Trophoblast cell (in vitro differentiated cells and primary cell): Measurements from ENCODE around the gene CELF1.
"Not testable (repeated sequence)": the region's sequence is repeated elsewhere in the genome, so short reads cannot be mapped to it uniquely, and the experiment has no call there.

Experiments
- DNase-seq, 2 donors: peaks; one replicate each; pipeline ENCODE4 v3.0.0-alpha.2; 2016
- H2AFZ ChIP-seq: 2 replicates; pipeline ENCODE4 v1.6.1; 2013; ENCODE audit warnings: low read length, moderate library complexity, mild to moderate bottlenecking; ENCODE audit not compliant: insufficient read depth, poor library complexity
- H2AK5ac ChIP-seq: 2 replicates; pipeline ENCODE4 v1.6.1; 2013; ENCODE audit warnings: mild to moderate bottlenecking, low read length
- H2BK120ac ChIP-seq: 2 replicates; pipeline ENCODE4 v1.6.1; 2013; ENCODE audit warnings: low read length, mild to moderate bottlenecking, moderate library complexity; ENCODE audit not compliant: insufficient read depth, poor library complexity
- H2BK12ac ChIP-seq: 2 replicates; pipeline ENCODE4 v1.6.1; 2013; ENCODE audit warnings: mild to moderate bottlenecking, low read length, moderate library complexity
- H2BK5ac ChIP-seq: 2 replicates; pipeline ENCODE4 v1.6.1; 2013; ENCODE audit warnings: low read length, low read depth, moderate library complexity, mild to moderate bottlenecking; ENCODE audit not compliant: poor library complexity
- H3K14ac ChIP-seq: 2 replicates; pipeline ENCODE4 v1.6.1; 2013; ENCODE audit warnings: mild to moderate bottlenecking, low read length
- H3K18ac ChIP-seq: 2 replicates; pipeline ENCODE4 v1.6.1; 2013; ENCODE audit warnings: mild to moderate bottlenecking, low read length
- H3K23ac ChIP-seq: 2 replicates; pipeline ENCODE4 v1.6.1; 2013; ENCODE audit warnings: low read length
- H3K27ac ChIP-seq: 2 replicates; pipeline ENCODE4 v1.5.1; 2013; ENCODE audit warnings: low read depth, mild to moderate bottlenecking, inconsistent platforms, low read length, moderate library complexity
- H3K27me3 ChIP-seq: 2 replicates; pipeline ENCODE4 v1.6.1; 2013; ENCODE audit warnings: inconsistent platforms, mild to moderate bottlenecking, low read length, moderate library complexity; ENCODE audit not compliant: insufficient read depth
- H3K36me3 ChIP-seq, 2 experiments: 1 replicate in 1 of 2; 2 replicates in 1 of 2; pipeline ENCODE4 v1.6.1; 2013; ENCODE audit warnings: low read length in 2 of 2, mild to moderate bottlenecking in 2 of 2, moderate library complexity in 1 of 2; ENCODE audit not compliant: insufficient read depth in 2 of 2, control insufficient read depth in 1 of 2
- H3K4ac ChIP-seq: 2 replicates; pipeline ENCODE4 v1.6.1; 2013; ENCODE audit warnings: low read depth, mild to moderate bottlenecking, low read length, moderate library complexity
- H3K4me1 ChIP-seq, 2 experiments: 1 replicate in 1 of 2; 2 replicates in 1 of 2; pipeline ENCODE4 v1.6.1; 2013; ENCODE audit warnings: low read length in 2 of 2, mild to moderate bottlenecking in 2 of 2, moderate library complexity in 1 of 2; ENCODE audit not compliant: insufficient read depth in 2 of 2, control insufficient read depth in 1 of 2
- H3K4me2 ChIP-seq: 2 replicates; pipeline ENCODE4 v1.6.1; 2013; ENCODE audit warnings: inconsistent platforms, mild to moderate bottlenecking, low read length, moderate library complexity
- H3K4me3 ChIP-seq: 2 replicates; pipeline ENCODE4 v1.5.1; 2013; ENCODE audit warnings: mild to moderate bottlenecking, low read depth, low read length, inconsistent platforms
- H3K79me1 ChIP-seq: one replicate; pipeline ENCODE4 v1.6.1; 2013; ENCODE audit warnings: low read length
- H3K79me2 ChIP-seq: 2 replicates; pipeline ENCODE4 v1.6.1; 2013; ENCODE audit warnings: low read length, mild to moderate bottlenecking; ENCODE audit not compliant: control insufficient read depth, insufficient read depth, poor library complexity
- H3K9ac ChIP-seq: 2 replicates; pipeline ENCODE4 v1.6.1; 2013; ENCODE audit warnings: mild to moderate bottlenecking, low read length
- H3K9me3 ChIP-seq: 2 replicates; pipeline ENCODE4 v1.6.1; 2013; ENCODE audit warnings: low read depth, mild to moderate bottlenecking, control low read depth, inconsistent platforms, low read length; ENCODE audit not compliant: insufficient read depth
- H4K12ac ChIP-seq: 2 replicates; pipeline ENCODE4 v1.6.1; 2013; ENCODE audit warnings: low read depth, mild to moderate bottlenecking, low read length, moderate library complexity
- H4K8ac ChIP-seq: 2 replicates; pipeline ENCODE4 v1.6.1; 2013; ENCODE audit warnings: low read depth, mild to moderate bottlenecking, low read length, moderate library complexity
- H4K91ac ChIP-seq: one replicate; pipeline ENCODE4 v1.6.1; 2013; ENCODE audit warnings: low read depth, mild to moderate bottlenecking, low read length, moderate library complexity
- WGBS: extraction: QIAGEN DNeasy Blood & Tissue Kit; methylation state at CpG from one replicate; pipeline ENCODE4 v1.1.7; 2013; ENCODE audit warnings: missing lambda C conversion rate; ENCODE audit not compliant: insufficient read length, insufficient coverage; ENCODE audit errors: extremely low coverage; 5-methylcytosine and 5-hydroxymethylcytosine counted together

Gene CELF1

GRCh38 chr11:47562393-47562792 is 9.5 kb upstream of the CELF1 start:
- not testable (repeated sequence) for H3K27me3 ChIP-seq, H2AK5ac ChIP-seq, H3K27ac ChIP-seq, H4K91ac ChIP-seq, H2AFZ ChIP-seq, H3K18ac ChIP-seq, H3K4ac ChIP-seq, H2BK5ac ChIP-seq, H4K12ac ChIP-seq, DNase-seq, H3K9me3 ChIP-seq, H3K14ac ChIP-seq, H2BK12ac ChIP-seq, H3K4me2 ChIP-seq, H4K8ac ChIP-seq, H3K9ac ChIP-seq, H2BK120ac ChIP-seq, H3K4me1 ChIP-seq, H3K4me3 ChIP-seq, H3K23ac ChIP-seq, H3K36me3 ChIP-seq
- no CpG with 5 or more reads among the region's 4 CpGs for WGBS
- H3K79me2 ChIP-seq: peaks cover 12% of the 10 kb centered on the region
- peaks cover 11% of the 10 kb centered on the region for H3K79me1 ChIP-seq

DNA sequence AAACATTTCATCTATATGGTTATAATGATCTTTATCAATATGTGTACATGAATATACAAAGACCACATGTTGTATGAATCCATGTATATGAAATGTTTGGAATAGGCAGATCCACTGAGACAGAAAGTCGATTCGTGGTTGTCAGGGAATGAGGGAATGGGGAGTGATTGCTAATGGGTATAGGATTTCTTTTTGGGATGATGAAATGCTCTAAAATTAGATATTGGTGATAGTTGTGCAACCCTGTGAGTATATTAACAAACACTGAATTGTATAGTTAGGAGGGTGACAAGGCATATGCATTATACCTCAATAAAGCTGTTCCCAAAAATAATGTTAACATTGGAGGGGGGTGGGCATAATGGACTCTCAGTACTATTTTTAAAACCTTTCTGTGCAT is 7.5 kb upstream of the CELF1 start:
- H2BK5ac ChIP-seq: no peak overlapping the region
- H3K18ac ChIP-seq: no peak overlapping the region
- no peak overlapping the region for H3K9ac ChIP-seq
- no peak overlapping the region for H4K8ac ChIP-seq
- H3K9me3 ChIP-seq: no peaks in the 10 kb centered on the region
- no peak overlapping the region for H3K27ac ChIP-seq
- H2BK12ac ChIP-seq: no peak overlapping the region
- no peak overlapping the region for H3K4me2 ChIP-seq
- H3K23ac ChIP-seq: no peak overlapping the region
- no peaks in the 10 kb centered on the region for H3K36me3 ChIP-seq
- no peak overlapping the region for H2AK5ac ChIP-seq
- no peak overlapping the region for H3K4ac ChIP-seq
- no peak overlapping the region for H2BK120ac ChIP-seq
- no peak overlapping the region for H4K12ac ChIP-seq
- no peak overlapping the region for H3K4me3 ChIP-seq
- no peak for DNase-seq
- no peaks in the 10 kb centered on the region for H3K27me3 ChIP-seq
- no peak overlapping the region for H4K91ac ChIP-seq
- H2AFZ ChIP-seq: no peak overlapping the region
- no CpG with 5 or more reads among the region's 2 CpGs for WGBS
- no peak overlapping the region for H3K14ac ChIP-seq
- peaks cover 5% of the 10 kb centered on the region for H3K79me2 ChIP-seq
- H3K4me1 ChIP-seq: peaks cover 0 to 4% of the 10 kb centered on the region in 2 experiments
- peaks cover 5% of the 10 kb centered on the region for H3K79me1 ChIP-seq

DNA sequence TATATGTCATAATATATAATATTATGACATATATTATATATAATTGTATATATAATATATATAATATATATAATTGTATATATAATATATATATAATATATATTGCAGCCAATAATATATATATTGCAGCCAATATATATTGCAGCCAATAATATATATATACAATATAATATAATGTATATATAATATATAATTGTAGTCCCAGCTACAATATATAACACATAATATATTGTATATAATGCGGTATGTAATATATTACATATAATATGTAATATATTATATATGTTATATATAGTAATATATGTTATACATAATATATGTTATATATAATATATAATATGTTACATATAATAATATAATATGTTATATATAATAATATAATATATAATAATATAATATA is 5.8 kb upstream of the CELF1 start:
- H3K23ac ChIP-seq: no peak overlapping the region
- no peak overlapping the region for H3K18ac ChIP-seq
- no peak overlapping the region for H3K4ac ChIP-seq
- no peaks in the 10 kb centered on the region for H3K36me3 ChIP-seq
- no peaks in the 10 kb centered on the region for H3K79me2 ChIP-seq
- H2AK5ac ChIP-seq: no peak overlapping the region
- no peak overlapping the region for H2BK12ac ChIP-seq
- H2AFZ ChIP-seq: no peak overlapping the region
- H3K9me3 ChIP-seq: no peaks in the 10 kb centered on the region
- no peak overlapping the region for H3K4me3 ChIP-seq
- no peak overlapping the region for H4K8ac ChIP-seq
- no peak for DNase-seq
- no peak overlapping the region for H3K14ac ChIP-seq
- no peaks in the 10 kb centered on the region for H3K4me1 ChIP-seq
- H3K27me3 ChIP-seq: no peaks in the 10 kb centered on the region
- H3K9ac ChIP-seq: no peak overlapping the region
- H4K12ac ChIP-seq: no peak overlapping the region
- no peak overlapping the region for H2BK120ac ChIP-seq
- H3K79me1 ChIP-seq: no peaks in the 10 kb centered on the region
- H3K4me2 ChIP-seq: no peak overlapping the region
- H2BK5ac ChIP-seq: no peak overlapping the region
- WGBS: no CpG with 5 or more reads among the region's 1 CpG
- H3K27ac ChIP-seq: no peak overlapping the region
- no peak overlapping the region for H4K91ac ChIP-seq

- H3K14ac ChIP-seq: not testable (repeated sequence)
Observed at GRCh38 chr11:47557004-47557403, 4.1 kb upstream of the CELF1 start.

More at GRCh38 chr11:47557004-47557403, 4.1 kb upstream of the CELF1 start:
- not testable (repeated sequence) for H4K12ac ChIP-seq, H3K9me3 ChIP-seq, H2BK12ac ChIP-seq, DNase-seq, H3K9ac ChIP-seq, H3K4ac ChIP-seq, H2BK5ac ChIP-seq, H4K8ac ChIP-seq, H3K4me2 ChIP-seq, H3K27ac ChIP-seq, H2BK120ac ChIP-seq, H2AK5ac ChIP-seq, H3K23ac ChIP-seq, H3K4me1 ChIP-seq, H3K18ac ChIP-seq, H3K27me3 ChIP-seq, H4K91ac ChIP-seq, H2AFZ ChIP-seq, H3K36me3 ChIP-seq, H3K4me3 ChIP-seq
- Histone ChIP-seq H3K79me2 (peaks cover 12% of the 10 kb centered on the region), H3K79me1 (peaks cover 11% of the 10 kb centered on the region)
- WGBS: no CpG with 5 or more reads among the region's 12 CpGs
